PC-3 (cell line): ENCODE results near the gene DGCR2.

Experiments used
- EZH2 ChIP-seq: fragments of 300-600 bp; sonication (generic); IDR thresholded peaks from one replicate; pipeline ENCODE4 v1.6.1; 2017; ENCODE audit warnings: antibody characterized with exemption, mild to moderate bottlenecking, low read length; ENCODE audit not compliant: unreplicated experiment
- EZH2phosphoT487 ChIP-seq: fragments of 300-600 bp; sonication (generic); IDR thresholded peaks from 2 replicates; pipeline ENCODE4 v1.6.1; 2018; ENCODE audit warnings: mild to moderate bottlenecking, antibody characterized with exemption, low read length, borderline replicate concordance
- TF ChIP-seq, protein P1 (sequence below): fragments of 300-600 bp; sonication (generic); conservative IDR thresholded peaks from 2 replicates; pipeline ENCODE4 v1.5.1; 2017; ENCODE audit warnings: antibody characterized with exemption, low read depth, mild to moderate bottlenecking, low read length

GRCh38 chr22:19125474-19126308 is 3.5 kb upstream of the DGCR2 start:
- TF ChIP-seq, protein P1, sequence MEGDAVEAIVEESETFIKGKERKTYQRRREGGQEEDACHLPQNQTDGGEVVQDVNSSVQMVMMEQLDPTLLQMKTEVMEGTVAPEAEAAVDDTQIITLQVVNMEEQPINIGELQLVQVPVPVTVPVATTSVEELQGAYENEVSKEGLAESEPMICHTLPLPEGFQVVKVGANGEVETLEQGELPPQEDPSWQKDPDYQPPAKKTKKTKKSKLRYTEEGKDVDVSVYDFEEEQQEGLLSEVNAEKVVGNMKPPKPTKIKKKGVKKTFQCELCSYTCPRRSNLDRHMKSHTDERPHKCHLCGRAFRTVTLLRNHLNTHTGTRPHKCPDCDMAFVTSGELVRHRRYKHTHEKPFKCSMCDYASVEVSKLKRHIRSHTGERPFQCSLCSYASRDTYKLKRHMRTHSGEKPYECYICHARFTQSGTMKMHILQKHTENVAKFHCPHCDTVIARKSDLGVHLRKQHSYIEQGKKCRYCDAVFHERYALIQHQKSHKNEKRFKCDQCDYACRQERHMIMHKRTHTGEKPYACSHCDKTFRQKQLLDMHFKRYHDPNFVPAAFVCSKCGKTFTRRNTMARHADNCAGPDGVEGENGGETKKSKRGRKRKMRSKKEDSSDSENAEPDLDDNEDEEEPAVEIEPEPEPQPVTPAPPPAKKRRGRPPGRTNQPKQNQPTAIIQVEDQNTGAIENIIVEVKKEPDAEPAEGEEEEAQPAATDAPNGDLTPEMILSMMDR, result no peak
- TF ChIP-seq EZH2phosphoT487, result no peak
- TF ChIP-seq EZH2, result no peak
